ENCODE data around the gene KIR2DL1. TPM values are rescaled to one million over a fixed set of nuclear protein-coding genes. Genes with fewer than 3 reads are reported as not detected.
"Not testable (repeated sequence)": the region's sequence is repeated elsewhere in the genome, so short reads cannot be mapped to it uniquely, and the experiment has no call there.

KIR2DL1 gene
- total RNA-seq: not detected in 2 replicates
- polyA plus RNA-seq (2012): not detected

- not testable (repeated sequence) for DNase-seq (ENCODE audit: low read depth)
Measured at GRCh38 chr19:54769646-54770045, at the start of gene KIR2DL1. KIR2DL1 (plus strand) TSS chr19:54769793; CDS start chr19:54769851, 58 bp downstream.

GRCh38 chr19:54724142-54724541 lies 45.5 kb upstream of the KIR2DL1 start, which contains the start of gene KIR3DL3:
KIR3DL3 (plus strand) TSS chr19:54724442; CDS start chr19:54724497, 55 bp downstream.
- no peak for DNase-seq (ENCODE audit: low read depth)

- DNase-seq (ENCODE audit: low read depth): no peak
Measured at GRCh38 chr19:54724644-54725043, 44.9 kb upstream of the KIR2DL1 start.

- no peak for DNase-seq (ENCODE audit: low read depth)
Measured at GRCh38 chr19:54725321-54725720, 44.3 kb upstream of the KIR2DL1 start.

GRCh38 chr19:54727562-54727961 lies 42.0 kb upstream of the KIR2DL1 start:
- no peak for DNase-seq (ENCODE audit: low read depth)

GRCh38 chr19:54728167-54728566 lies 41.4 kb upstream of the KIR2DL1 start:
- DNase-seq (ENCODE audit: low read depth): no peak

GRCh38 chr19:54729416-54730188 lies 40.0 kb upstream of the KIR2DL1 start:
- DNase-seq (ENCODE audit: low read depth): no peak

- no peak for DNase-seq (ENCODE audit: low read depth)
Measured at GRCh38 chr19:54731191-54731590, 38.4 kb upstream of the KIR2DL1 start.

- not testable (repeated sequence) for DNase-seq (ENCODE audit: low read depth)
Measured at GRCh38 chr19:54738306-54738705, 31.3 kb upstream of the KIR2DL1 start, which contains the start of gene KIR2DL3. KIR2DL3 (plus strand) TSS chr19:54738513; CDS start chr19:54738546, 33 bp downstream.

GRCh38 chr19:54738715-54739114 lies 30.9 kb upstream of the KIR2DL1 start:
- DNase-seq (ENCODE audit: low read depth): no peak

- DNase-seq (ENCODE audit: low read depth): no peak
Measured at GRCh38 chr19:54739587-54740497, 29.8 kb upstream of the KIR2DL1 start.

GRCh38 chr19:54741950-54742349 lies 27.6 kb upstream of the KIR2DL1 start:
- DNase-seq (ENCODE audit: low read depth): not testable (repeated sequence)

- not testable (repeated sequence) for DNase-seq (ENCODE audit: low read depth)
Measured at GRCh38 chr19:54744080-54744479, 25.5 kb upstream of the KIR2DL1 start.

- DNase-seq (ENCODE audit: low read depth): not testable (repeated sequence)
Measured at GRCh38 chr19:54747614-54748322, 21.8 kb upstream of the KIR2DL1 start.

GRCh38 chr19:54750276-54750675 lies 19.3 kb upstream of the KIR2DL1 start:
- DNase-seq (ENCODE audit: low read depth): not testable (repeated sequence)

- not testable (repeated sequence) for DNase-seq (ENCODE audit: low read depth)
Measured at GRCh38 chr19:54756204-54757110, 13.1 kb upstream of the KIR2DL1 start.

GRCh38 chr19:54758577-54758976 lies 11.0 kb upstream of the KIR2DL1 start:
- not testable (repeated sequence) for DNase-seq (ENCODE audit: low read depth)

GRCh38 chr19:54764219-54764618 lies 5.4 kb upstream of the KIR2DL1 start:
- not testable (repeated sequence) for DNase-seq (ENCODE audit: low read depth)

GRCh38 chr19:54766464-54766863 lies 3.1 kb upstream of the KIR2DL1 start:
- not testable (repeated sequence) for DNase-seq (ENCODE audit: low read depth)

GRCh38 chr19:54770511-54770910 lies 918 bp downstream of the KIR2DL1 start:
- not testable (repeated sequence) for DNase-seq (ENCODE audit: low read depth)

All from myocyte (in vitro differentiated cells).